ENCODE measurements around the gene CYP2D6. TPM values are rescaled to one million over a fixed set of nuclear protein-coding genes. Genes with fewer than 3 reads are reported as not detected.

Gene CYP2D6
- total RNA-seq, 1 donor from 2014 or later = 0.53 TPM

DNA sequence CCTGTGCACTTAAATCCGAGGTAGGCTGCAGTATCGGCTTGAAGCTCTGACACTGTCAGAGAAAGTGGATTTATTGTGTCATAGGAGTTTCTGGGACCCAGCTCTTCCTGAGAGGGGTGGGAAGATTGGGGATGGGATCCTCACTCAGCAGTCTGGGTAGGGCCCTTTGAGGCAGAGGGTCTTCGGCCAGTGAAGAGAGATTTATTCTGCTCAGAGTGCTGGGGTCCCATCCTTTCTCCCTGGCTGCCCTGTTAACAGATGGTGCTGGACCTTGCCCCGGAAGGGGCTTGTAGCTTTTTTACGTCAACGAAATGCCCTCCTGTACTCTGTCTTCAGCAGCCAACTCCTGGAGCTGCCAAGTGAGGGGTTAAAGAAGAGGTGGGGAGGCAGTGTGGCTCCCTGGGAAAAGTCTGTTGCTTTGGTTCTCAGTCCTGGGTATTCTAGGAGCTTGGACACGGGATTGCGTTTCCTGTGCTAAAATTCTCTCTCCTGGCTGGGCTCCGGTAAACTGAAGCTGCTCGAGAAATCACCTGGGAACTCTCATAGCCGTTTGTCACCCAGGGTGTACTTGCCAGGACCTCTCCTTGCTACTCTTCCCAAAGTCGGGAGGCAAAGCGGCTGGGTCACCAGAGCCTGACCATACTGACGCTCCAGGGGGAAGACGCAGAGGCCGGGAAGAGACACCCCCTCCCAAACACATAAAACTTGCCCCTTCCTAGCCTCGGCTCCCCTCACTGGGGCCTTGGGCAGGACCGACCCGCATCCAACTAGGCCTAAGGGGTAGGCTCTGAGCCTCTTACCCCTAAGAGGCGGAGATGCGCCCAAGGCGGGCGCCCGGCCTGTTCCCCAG is 51.9 kb downstream of the CYP2D6 start:
- Histone ChIP-seq H3K36me3 (peaks cover 19 to 24% of the 10 kb centered on the region in 2 donors), H3K27ac (peak overlapping the region; percentile 95 to 96), H3K9me3 (no peaks in the 10 kb centered on the region), H3K27me3 (no peaks in the 10 kb centered on the region), H3K4me3 (peak overlapping the region; percentile 67 to 72), H3K4me1 (peaks cover 0 to 41% of the 10 kb centered on the region in 2 donors)
- no peak for DNase-seq (ENCODE audit: low spot score in 2 of 2)
- intact Hi-C loops (cut with DNase I) = loop anchor here (1.0 to 10.0 kb wide), 5 partner anchors 8 to 1106 kb away; partner anchors contain the start of genes NAGA, SREBF2 and TTLL12
- TF ChIP-seq, protein P1, sequence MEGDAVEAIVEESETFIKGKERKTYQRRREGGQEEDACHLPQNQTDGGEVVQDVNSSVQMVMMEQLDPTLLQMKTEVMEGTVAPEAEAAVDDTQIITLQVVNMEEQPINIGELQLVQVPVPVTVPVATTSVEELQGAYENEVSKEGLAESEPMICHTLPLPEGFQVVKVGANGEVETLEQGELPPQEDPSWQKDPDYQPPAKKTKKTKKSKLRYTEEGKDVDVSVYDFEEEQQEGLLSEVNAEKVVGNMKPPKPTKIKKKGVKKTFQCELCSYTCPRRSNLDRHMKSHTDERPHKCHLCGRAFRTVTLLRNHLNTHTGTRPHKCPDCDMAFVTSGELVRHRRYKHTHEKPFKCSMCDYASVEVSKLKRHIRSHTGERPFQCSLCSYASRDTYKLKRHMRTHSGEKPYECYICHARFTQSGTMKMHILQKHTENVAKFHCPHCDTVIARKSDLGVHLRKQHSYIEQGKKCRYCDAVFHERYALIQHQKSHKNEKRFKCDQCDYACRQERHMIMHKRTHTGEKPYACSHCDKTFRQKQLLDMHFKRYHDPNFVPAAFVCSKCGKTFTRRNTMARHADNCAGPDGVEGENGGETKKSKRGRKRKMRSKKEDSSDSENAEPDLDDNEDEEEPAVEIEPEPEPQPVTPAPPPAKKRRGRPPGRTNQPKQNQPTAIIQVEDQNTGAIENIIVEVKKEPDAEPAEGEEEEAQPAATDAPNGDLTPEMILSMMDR (IDR thresholded peaks at IDR 0.05) = no peak

DNA sequence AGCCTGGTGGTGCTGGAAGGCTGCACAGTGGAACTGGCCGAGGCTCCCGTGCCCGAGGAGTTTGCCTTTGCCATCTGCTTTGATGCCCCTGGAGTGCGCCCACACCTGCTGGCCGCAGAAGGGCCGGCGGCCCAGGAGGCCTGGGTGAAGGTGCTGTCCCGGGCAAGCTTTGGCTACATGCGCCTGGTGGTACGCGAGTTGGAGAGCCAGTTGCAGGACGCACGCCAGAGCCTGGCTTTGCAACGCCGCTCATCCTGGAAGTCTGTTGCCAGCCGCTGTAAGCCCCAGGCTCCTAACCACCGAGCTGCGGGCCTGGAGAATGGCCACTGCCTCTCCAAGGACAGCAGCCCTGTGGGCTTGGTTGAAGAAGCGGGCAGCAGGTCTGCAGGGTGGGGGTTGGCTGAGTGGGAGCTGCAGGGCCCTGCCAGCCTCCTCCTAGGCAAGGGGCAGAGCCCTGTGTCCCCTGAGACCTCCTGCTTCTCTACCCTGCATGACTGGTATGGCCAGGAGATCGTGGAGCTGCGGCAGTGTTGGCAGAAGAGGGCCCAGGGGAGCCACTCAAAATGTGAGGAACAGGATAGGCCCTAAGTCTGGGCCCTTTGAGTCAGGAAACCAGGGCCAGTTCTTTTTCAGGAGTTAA is 53.0 kb downstream of the CYP2D6 start:
- Histone ChIP-seq H3K4me3 (no peak overlapping the region), H3K9me3 (no peaks in the 10 kb centered on the region), H3K27ac (peak overlapping the region; percentile 95 to 96), H3K4me1 (peaks cover 0 to 40% of the 10 kb centered on the region in 2 donors), H3K27me3 (no peaks in the 10 kb centered on the region), H3K36me3 (peaks cover 10 to 13% of the 10 kb centered on the region in 2 donors)
- no peak for DNase-seq (ENCODE audit: low spot score in 2 of 2)
- TF ChIP-seq, protein P1 (IDR thresholded peaks at IDR 0.05) = no peak
- intact Hi-C loops (cut with DNase I) = loop anchor here (5.0 to 10.0 kb wide), 3 partner anchors 265 to 1107 kb away; partner anchors contain the start of gene TTLL12

DNA sequence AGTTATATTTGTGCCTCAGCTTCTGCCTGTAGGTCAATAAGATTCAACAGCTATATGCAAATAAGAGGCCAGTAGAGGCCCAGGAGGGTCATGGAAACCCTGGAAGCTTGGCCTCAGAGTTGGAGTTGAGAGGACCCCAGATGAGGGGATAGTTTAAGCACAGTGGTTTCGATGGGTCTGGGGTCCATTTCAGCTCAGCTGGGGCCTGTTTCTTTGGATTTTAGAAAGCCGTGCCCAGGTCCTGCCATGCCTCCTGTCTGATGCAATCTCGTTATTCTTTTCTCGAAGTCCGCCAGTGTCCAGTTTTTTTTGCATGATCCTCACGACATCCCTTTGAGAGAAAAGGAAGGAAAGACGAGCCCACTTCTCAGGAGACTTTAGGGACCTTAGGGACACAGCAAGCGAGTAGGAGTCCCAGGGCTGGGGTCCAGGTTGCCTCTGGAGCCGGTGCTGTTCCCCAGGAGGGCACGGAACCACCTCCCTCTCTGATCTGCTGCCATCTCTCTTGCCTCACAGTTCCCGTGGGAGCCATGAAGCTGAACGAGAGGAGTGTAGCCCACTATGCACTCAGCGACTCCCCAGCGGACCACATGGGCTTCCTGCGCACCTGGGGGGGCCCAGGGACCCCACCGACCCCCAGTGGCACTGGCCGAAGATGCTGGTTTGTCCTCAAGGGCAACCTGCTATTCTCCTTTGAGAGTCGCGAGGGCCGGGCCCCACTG is 53.7 kb downstream of the CYP2D6 start:
- peaks cover 0 to 39% of the 10 kb centered on the region in 2 donors for H3K4me1 ChIP-seq
- H3K4me3 ChIP-seq = no peak overlapping the region
- intact Hi-C loops (cut with DNase I) = loop anchor here (5.0 to 10.0 kb wide), 3 partner anchors 265 to 1108 kb away; partner anchors contain the start of gene TTLL12
- TF ChIP-seq, protein P1 (IDR thresholded peaks at IDR 0.05) = no peak
- peak overlapping the region; percentile 95 to 96 for H3K27ac ChIP-seq
- no peaks in the 10 kb centered on the region for H3K27me3 ChIP-seq
- H3K9me3 ChIP-seq = no peaks in the 10 kb centered on the region
- peaks cover 6 to 12% of the 10 kb centered on the region in 2 donors for H3K36me3 ChIP-seq
- no peak for DNase-seq (ENCODE audit: low spot score in 2 of 2)

Other genes starting within 250 kb of the CYP2D6 start
- not detected for gene SHISA8, start 215.7 kb downstream of the CYP2D6 start, total RNA-seq
- not detected for gene TNFRSF13C, start 204.0 kb downstream of the CYP2D6 start, total RNA-seq
- gene CENPM, start 183.7 kb downstream of the CYP2D6 start, total RNA-seq = not detected
- gene SEPTIN3, start 161.4 kb downstream of the CYP2D6 start, total RNA-seq = not detected
- gene WBP2NL, start 132.0 kb downstream of the CYP2D6 start, total RNA-seq = not detected
- gene NAGA, start 60.0 kb downstream of the CYP2D6 start, total RNA-seq = 52.3 TPM
- 41.5 TPM for gene PHETA2, start 56.6 kb downstream of the CYP2D6 start, total RNA-seq
- gene SMDT1, start 51.1 kb downstream of the CYP2D6 start, total RNA-seq = 1.3 TPM
- gene NDUFA6, start 40.0 kb downstream of the CYP2D6 start, total RNA-seq = 23.9 TPM
- gene TCF20, start 139.8 kb upstream of the CYP2D6 start, total RNA-seq = 11.9 TPM